ENCODE measurements around the gene DDB1. TPM values are rescaled to one million over a fixed set of nuclear protein-coding genes. Genes with fewer than 3 reads are reported as not detected.
A peak's percentile ranks its signal among the peaks of the same experiment; 100 is the strongest.

Gene DDB1
- total RNA-seq, 1 experiment from 2014 or later, result 297 TPM

- Histone ChIP-seq H3K18ac (ENCODE audit: insufficient read length, low read depth, low read length) (no peak overlapping the region), H3K4me2 (ENCODE audit: insufficient read depth, insufficient read length, low read length) (no peak overlapping the region), H3K79me2 (ENCODE audit: insufficient read depth, low read length) (peaks cover 2% of the 10 kb centered on the region; the same call in 1 of the 2 replicates), H3T11ph (ENCODE audit: low read length) (no peak overlapping the region), H3K23ac (ENCODE audit: insufficient read length, low read depth, low read length) (no peak overlapping the region), H4K20me1 (ENCODE audit: control insufficient read depth, insufficient read depth, insufficient read length) (no peaks in the 10 kb centered on the region), H2AFZ (ENCODE audit: low read length) (no peak overlapping the region), H4K5ac (ENCODE audit: insufficient read length, low read depth, low read length) (no peak overlapping the region), H2BK15ac (ENCODE audit: low read depth, low read length) (no peak overlapping the region), H3K27ac (ENCODE audit: insufficient read length, low read depth, low read length) (no peak overlapping the region), H4K8ac (replicated peaks; ENCODE audit: insufficient read length, low read depth, low read length) (no peak overlapping the region), H4K91ac (ENCODE audit: insufficient read length, low read depth, low read length) (no peak overlapping the region), H3K56ac (ENCODE audit: insufficient read length, low read depth, low read length) (no peak overlapping the region), H3K14ac (ENCODE audit: insufficient read depth, low read length) (no peak overlapping the region), H3K4me1 (ENCODE audit: insufficient read depth, low read length) (no peaks in the 10 kb centered on the region), H3K79me1 (ENCODE audit: insufficient read depth, low read depth, low read length, poor library complexity, severe bottlenecking) (no peaks in the 10 kb centered on the region), H3K9ac (ENCODE audit: extremely low read depth, insufficient read length, low read length) (no peak overlapping the region), H2AK5ac (ENCODE audit: insufficient read length, low read length) (no peak overlapping the region), H2BK120ac (ENCODE audit: low read depth, low read length, poor library complexity, severe bottlenecking) (no peak overlapping the region), H2BK5ac (ENCODE audit: insufficient read length, low read length) (no peak overlapping the region), H3K9me3 (ENCODE audit: control insufficient read depth, low read depth, low read length) (no peaks in the 10 kb centered on the region), H3K27me3 (ENCODE audit: insufficient read depth, low read length) (no peaks in the 10 kb centered on the region), H3K4ac (ENCODE audit: low read depth, low read length) (no peak overlapping the region), H2BK20ac (ENCODE audit: low read depth, low read length, poor library complexity, severe bottlenecking) (no peak overlapping the region), H2BK12ac (ENCODE audit: insufficient read length, low read depth, low read length) (no peak overlapping the region), H3K23me2 (ENCODE audit: insufficient read length, low read depth, low read length, poor library complexity, severe bottlenecking) (peaks cover 6% of the 10 kb centered on the region)
- peak overlapping the region in 1 of 3 experiments; percentile 40; a peak in 1 of 7 replicates for H3K27ac Mint-ChIP-seq
- WGBS (ENCODE audit: extremely low coverage, insufficient read length, low lambda C conversion rate), result no CpG with 5 or more reads among the region's 6 CpGs
- H3K27me3 Mint-ChIP-seq (ENCODE audit: low read depth), result no peaks in the 10 kb centered on the region
- DNase-seq, result no peak
- no peak overlapping the region for H3K4me3 Mint-ChIP-seq
- TF ChIP-seq CTCF (conservative IDR thresholded peaks at IDR 0.05), result no peak
- H3K9me3 Mint-ChIP-seq, result no peaks in the 10 kb centered on the region; a peak in 1 of 5 replicates
- peaks cover 10 to 16% of the 10 kb centered on the region in 2 experiments for H3K4me1 Mint-ChIP-seq
- peaks cover 4 to 14% (median 8%) of the 10 kb centered on the region in 3 experiments for H3K36me3 Mint-ChIP-seq (ENCODE audit: insufficient read depth in 1 of 3, low read depth in 3 of 3)
Measured at GRCh38 chr11:61357894-61358239, 25.0 kb upstream of the DDB1 start.
